Thyroid gland (tissue), 4 donors: Measurements from ENCODE around the gene PSD2.

Source experiments
- CTCF ChIP-seq, 6 experiments: fragments of 200-600 bp in 3 of 6; fragments of 450-650 bp in 3 of 6; sonication (generic) in 3 of 6; IDR thresholded peaks; one replicate each; pipeline ENCODE4 v1.5.1; 2016 to 2019; ENCODE audit warnings: antibody characterized with exemption in 6 of 6, mild to moderate bottlenecking in 2 of 6, inconsistent platforms in 1 of 6, moderate library complexity in 1 of 6
- POLR2A ChIP-seq, 2 donors: fragments of 450-650 bp; IDR thresholded peaks; one replicate each; pipeline ENCODE4 v1.6.1; 2017; ENCODE audit warnings: antibody characterized with exemption in 2 of 2, mild to moderate bottlenecking in 2 of 2, moderate library complexity in 1 of 2

DNA sequence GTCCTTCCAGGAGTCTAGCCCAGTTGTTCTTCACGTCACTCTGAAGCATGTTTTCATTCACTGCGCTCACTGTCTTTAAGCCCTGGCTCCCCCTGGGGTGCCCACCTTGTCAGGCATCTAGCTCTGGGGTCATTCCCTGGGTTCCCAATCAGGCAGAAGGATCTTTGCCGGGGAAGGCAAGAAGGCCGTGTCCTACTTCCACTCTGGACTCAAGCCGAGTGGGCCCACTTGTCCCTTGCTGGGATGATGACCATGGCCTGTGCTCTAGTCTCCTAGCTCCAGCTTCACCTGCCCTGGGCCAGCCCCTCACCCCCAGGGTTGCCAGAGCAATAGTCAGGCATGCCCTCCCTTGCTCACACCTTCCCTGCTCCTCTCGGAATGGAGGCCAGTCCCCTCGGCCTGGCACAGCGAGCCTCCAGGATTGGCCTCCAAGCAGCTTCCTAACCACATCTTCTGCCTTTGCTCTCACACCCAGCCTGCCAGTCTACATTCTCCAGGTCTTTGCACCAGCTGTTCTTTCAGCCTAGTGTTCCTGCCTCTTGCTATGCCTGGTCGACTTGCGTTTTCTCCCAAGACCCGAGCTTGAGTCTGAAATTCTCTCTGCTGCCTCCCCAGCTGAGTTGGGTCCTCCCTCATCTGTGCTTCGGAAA lies 32.2 kb upstream of the PSD2 start:
- TF ChIP-seq CTCF (IDR thresholded peaks at IDR 0.05) (no peak), POLR2A (IDR thresholded peaks at IDR 0.05) (no peak)
